ENCODE data around the gene ZFPM1.

The ZFPM1 gene

GRCh38 chr16:88418869-88419268 lies 34.2 kb upstream of the ZFPM1 start:
- Histone ChIP-seq H3K9me3 (ENCODE audit: control insufficient read depth, low read length) (no peaks in the 10 kb centered on the region), H3K36me3 (ENCODE audit: control insufficient read depth, insufficient read depth, low read length) (no peaks in the 10 kb centered on the region), H3K27ac (ENCODE audit: low read depth, low read length, severe bottlenecking) (no peak overlapping the region), H3K4me1 (ENCODE audit: control insufficient read depth, insufficient read depth, low read length, poor library complexity, severe bottlenecking) (no peaks in the 10 kb centered on the region), H3K4me3 (ENCODE audit: extremely low read depth, insufficient read depth, low read length, poor library complexity, severe bottlenecking) (no peak overlapping the region)
- 86 to 92% methylated on average over 17 to 18 of the region's 18 CpGs for WGBS, 2 experiments (ENCODE audit: insufficient coverage in 2 of 2)

- WGBS, 2 experiments (ENCODE audit: insufficient coverage in 2 of 2): 95 to 97% methylated on average over 6 to 9 of the region's 10 CpGs
- no peaks in the 10 kb centered on the region for H3K4me1 ChIP-seq (ENCODE audit: control insufficient read depth, insufficient read depth, low read length, poor library complexity, severe bottlenecking)
Measured at GRCh38 chr16:88419790-88420189, 33.3 kb upstream of the ZFPM1 start.

GRCh38 chr16:88420496-88420895 lies 32.6 kb upstream of the ZFPM1 start:
- Histone ChIP-seq H3K4me3 (ENCODE audit: extremely low read depth, insufficient read depth, low read length, poor library complexity, severe bottlenecking) (no peak overlapping the region), H3K27ac (ENCODE audit: low read depth, low read length, severe bottlenecking) (no peak overlapping the region), H3K36me3 (ENCODE audit: control insufficient read depth, insufficient read depth, low read length) (no peaks in the 10 kb centered on the region), H3K4me1 (ENCODE audit: control insufficient read depth, insufficient read depth, low read length, poor library complexity, severe bottlenecking) (no peaks in the 10 kb centered on the region), H3K9me3 (ENCODE audit: control insufficient read depth, low read length) (no peaks in the 10 kb centered on the region)
- 93 to 96% methylated on average over 12 of the region's 12 CpGs for WGBS, 2 experiments (ENCODE audit: insufficient coverage in 2 of 2)

More at GRCh38 chr16:88419790-88420189, 33.3 kb upstream of the ZFPM1 start:
- Histone ChIP-seq H3K36me3 (ENCODE audit: control insufficient read depth, insufficient read depth, low read length) (no peaks in the 10 kb centered on the region), H3K4me3 (ENCODE audit: extremely low read depth, insufficient read depth, low read length, poor library complexity, severe bottlenecking) (no peak overlapping the region), H3K9me3 (ENCODE audit: control insufficient read depth, low read length) (no peaks in the 10 kb centered on the region), H3K27ac (ENCODE audit: low read depth, low read length, severe bottlenecking) (no peak overlapping the region)

- Histone ChIP-seq H3K36me3 (ENCODE audit: control insufficient read depth, insufficient read depth, low read length) (no peaks in the 10 kb centered on the region), H3K4me1 (ENCODE audit: control insufficient read depth, insufficient read depth, low read length, poor library complexity, severe bottlenecking) (no peaks in the 10 kb centered on the region), H3K9me3 (ENCODE audit: control insufficient read depth, low read length) (no peaks in the 10 kb centered on the region), H3K27ac (ENCODE audit: low read depth, low read length, severe bottlenecking) (no peak overlapping the region), H3K4me3 (ENCODE audit: extremely low read depth, insufficient read depth, low read length, poor library complexity, severe bottlenecking) (no peak overlapping the region)
- WGBS, 2 experiments (ENCODE audit: insufficient coverage in 2 of 2): 89 to 95% methylated on average over 9 to 12 of the region's 14 CpGs
Measured at GRCh38 chr16:88421301-88421700, 31.8 kb upstream of the ZFPM1 start.

DNA sequence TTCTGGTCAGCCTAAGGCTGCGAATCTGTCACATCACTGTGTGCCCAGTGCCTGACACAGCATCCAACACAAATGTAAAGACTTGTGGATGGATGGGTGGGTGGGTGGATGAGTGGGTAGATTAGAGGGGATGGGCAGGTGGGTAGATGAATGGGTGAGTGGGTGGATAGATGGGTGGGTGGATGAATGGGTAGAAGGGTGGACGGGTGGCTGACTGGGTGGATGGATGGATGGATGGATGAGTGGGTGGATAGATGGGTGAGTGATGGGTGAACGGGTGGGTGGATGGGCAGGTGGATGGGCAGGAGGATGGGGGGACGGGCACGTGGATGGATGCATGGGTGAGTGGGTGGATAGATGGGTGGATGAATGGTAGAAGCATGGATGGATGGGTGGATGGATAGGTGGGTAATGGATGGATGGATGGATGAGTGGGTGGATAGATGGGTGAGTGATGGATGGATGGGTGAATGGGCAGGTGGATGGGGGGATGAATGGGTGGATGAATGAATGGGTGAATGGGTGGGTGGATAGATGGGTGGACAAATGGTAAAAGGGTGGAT lies 31.1 kb upstream of the ZFPM1 start:
- 46 to 57% methylated on average over 5 of the region's 5 CpGs for WGBS, 2 experiments (ENCODE audit: insufficient coverage in 2 of 2)
- H3K36me3 ChIP-seq (ENCODE audit: control insufficient read depth, insufficient read depth, low read length): no peaks in the 10 kb centered on the region
- H3K4me1 ChIP-seq (ENCODE audit: control insufficient read depth, insufficient read depth, low read length, poor library complexity, severe bottlenecking): no peaks in the 10 kb centered on the region
- H3K4me3 ChIP-seq (ENCODE audit: extremely low read depth, insufficient read depth, low read length, poor library complexity, severe bottlenecking): no peak overlapping the region
- H3K27ac ChIP-seq (ENCODE audit: low read depth, low read length, severe bottlenecking): no peak overlapping the region
- no peaks in the 10 kb centered on the region for H3K9me3 ChIP-seq (ENCODE audit: control insufficient read depth, low read length)

DNA sequence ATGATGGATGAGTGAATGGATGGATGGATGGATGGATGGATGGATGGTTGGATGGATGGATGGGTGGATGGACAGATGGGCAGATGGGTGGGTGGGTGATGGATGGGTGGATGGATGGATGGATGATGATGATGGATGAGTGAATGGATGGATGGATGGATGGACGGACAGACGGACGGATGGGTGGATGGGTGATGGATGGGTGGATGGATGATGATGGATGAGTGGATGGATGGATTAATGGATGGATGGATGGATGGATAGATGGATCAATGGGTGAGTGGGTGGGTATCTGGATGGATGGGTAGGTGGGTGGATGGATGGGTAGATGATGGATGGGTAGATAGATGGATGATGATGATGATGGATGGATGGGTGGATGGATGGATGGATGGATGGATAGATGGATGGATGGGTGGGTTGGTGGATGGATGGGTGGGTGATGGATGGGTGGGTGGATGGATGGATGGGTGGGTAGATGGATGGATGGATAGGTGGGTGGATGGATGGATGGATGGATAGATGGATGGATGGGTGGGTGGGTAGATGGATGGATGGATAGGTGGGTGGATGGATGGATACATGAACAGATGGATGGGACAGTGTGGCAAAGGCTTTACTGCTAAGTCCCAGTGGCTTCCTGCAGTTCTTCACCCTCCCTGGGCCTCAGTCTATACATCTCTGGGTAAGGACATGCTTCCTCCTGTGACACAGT lies 30.2 kb upstream of the ZFPM1 start:
- Histone ChIP-seq H3K27ac (ENCODE audit: low read depth, low read length, severe bottlenecking) (no peak overlapping the region), H3K4me3 (ENCODE audit: extremely low read depth, insufficient read depth, low read length, poor library complexity, severe bottlenecking) (no peak overlapping the region), H3K4me1 (ENCODE audit: control insufficient read depth, insufficient read depth, low read length, poor library complexity, severe bottlenecking) (no peaks in the 10 kb centered on the region), H3K9me3 (ENCODE audit: control insufficient read depth, low read length) (no peaks in the 10 kb centered on the region), H3K36me3 (ENCODE audit: control insufficient read depth, insufficient read depth, low read length) (no peaks in the 10 kb centered on the region)
- 50 to 51% methylated on average over 3 of the region's 3 CpGs for WGBS, 2 experiments (ENCODE audit: insufficient coverage in 2 of 2)

DNA sequence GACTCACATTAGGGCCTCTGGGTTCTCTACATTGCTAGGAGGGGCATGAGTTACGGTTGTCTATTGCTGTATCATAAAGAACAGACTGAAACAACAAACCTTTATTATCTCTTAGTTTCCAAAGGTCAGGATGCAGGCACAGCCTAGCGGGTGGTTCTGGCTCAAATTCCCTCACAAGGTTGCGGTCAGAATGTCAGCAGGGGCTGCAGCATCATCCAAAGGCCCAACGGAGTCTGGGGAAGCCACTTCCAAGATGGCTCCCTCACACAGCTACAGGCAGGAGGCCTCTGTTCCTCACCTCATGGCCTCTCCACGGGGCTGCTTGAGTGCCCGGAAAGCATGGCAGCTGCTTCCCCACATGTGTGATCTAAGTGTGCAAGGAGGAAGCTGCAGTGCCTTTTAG lies 29.6 kb upstream of the ZFPM1 start:
- Histone ChIP-seq H3K4me3 (ENCODE audit: extremely low read depth, insufficient read depth, low read length, poor library complexity, severe bottlenecking) (no peak overlapping the region), H3K4me1 (ENCODE audit: control insufficient read depth, insufficient read depth, low read length, poor library complexity, severe bottlenecking) (no peaks in the 10 kb centered on the region), H3K27ac (ENCODE audit: low read depth, low read length, severe bottlenecking) (no peak overlapping the region), H3K9me3 (ENCODE audit: control insufficient read depth, low read length) (no peaks in the 10 kb centered on the region), H3K36me3 (ENCODE audit: control insufficient read depth, insufficient read depth, low read length) (no peaks in the 10 kb centered on the region)
- 87 to 94% methylated on average over 4 to 5 of the region's 6 CpGs for WGBS, 2 experiments (ENCODE audit: insufficient coverage in 2 of 2)

- H3K36me3 ChIP-seq (ENCODE audit: control insufficient read depth, insufficient read depth, low read length): no peaks in the 10 kb centered on the region
- no peaks in the 10 kb centered on the region for H3K9me3 ChIP-seq (ENCODE audit: control insufficient read depth, low read length)
- WGBS, 2 experiments (ENCODE audit: insufficient coverage in 2 of 2): 86 to 89% methylated on average over 20 to 23 of the region's 24 CpGs
- no peak overlapping the region for H3K4me3 ChIP-seq (ENCODE audit: extremely low read depth, insufficient read depth, low read length, poor library complexity, severe bottlenecking)
- H3K4me1 ChIP-seq (ENCODE audit: control insufficient read depth, insufficient read depth, low read length, poor library complexity, severe bottlenecking): no peaks in the 10 kb centered on the region
- H3K27ac ChIP-seq (ENCODE audit: low read depth, low read length, severe bottlenecking): no peak overlapping the region
Measured at GRCh38 chr16:88424587-88425235, 28.4 kb upstream of the ZFPM1 start.

- Histone ChIP-seq H3K4me3 (ENCODE audit: extremely low read depth, insufficient read depth, low read length, poor library complexity, severe bottlenecking) (no peak overlapping the region), H3K36me3 (ENCODE audit: control insufficient read depth, insufficient read depth, low read length) (no peaks in the 10 kb centered on the region), H3K4me1 (ENCODE audit: control insufficient read depth, insufficient read depth, low read length, poor library complexity, severe bottlenecking) (peaks cover 2% of the 10 kb centered on the region), H3K9me3 (ENCODE audit: control insufficient read depth, low read length) (no peaks in the 10 kb centered on the region), H3K27ac (ENCODE audit: low read depth, low read length, severe bottlenecking) (no peak overlapping the region)
- 92% methylated on average over 13 of the region's 13 CpGs for WGBS, 2 experiments (ENCODE audit: insufficient coverage in 2 of 2)
Measured at GRCh38 chr16:88426018-88426417, 27.1 kb upstream of the ZFPM1 start.

DNA sequence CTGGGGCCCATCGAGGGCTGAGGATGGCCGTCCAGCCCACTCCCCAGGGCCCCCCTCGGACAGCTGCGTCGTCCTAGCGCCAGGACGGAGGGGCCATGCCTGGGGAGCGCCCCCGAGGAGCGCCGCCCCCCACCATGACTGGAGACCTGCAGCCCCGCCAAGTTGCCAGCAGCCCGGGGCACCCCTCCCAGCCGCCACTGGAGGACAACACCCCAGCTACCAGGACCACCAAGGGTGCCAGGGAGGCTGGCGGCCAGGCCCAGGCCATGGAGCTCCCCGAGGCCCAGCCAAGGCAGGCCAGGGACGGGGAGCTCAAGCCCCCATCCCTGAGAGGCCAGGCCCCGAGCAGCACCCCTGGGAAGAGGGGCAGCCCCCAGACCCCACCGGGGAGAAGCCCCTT lies 25.7 kb upstream of the ZFPM1 start:
- 88 to 91% methylated on average over 15 to 19 of the region's 19 CpGs for WGBS, 2 experiments (ENCODE audit: insufficient coverage in 2 of 2)
- no peak overlapping the region for H3K4me3 ChIP-seq (ENCODE audit: extremely low read depth, insufficient read depth, low read length, poor library complexity, severe bottlenecking)
- no peak overlapping the region for H3K27ac ChIP-seq (ENCODE audit: low read depth, low read length, severe bottlenecking)
- no peaks in the 10 kb centered on the region for H3K9me3 ChIP-seq (ENCODE audit: control insufficient read depth, low read length)
- no peaks in the 10 kb centered on the region for H3K36me3 ChIP-seq (ENCODE audit: control insufficient read depth, insufficient read depth, low read length)
- peaks cover 2% of the 10 kb centered on the region for H3K4me1 ChIP-seq (ENCODE audit: control insufficient read depth, insufficient read depth, low read length, poor library complexity, severe bottlenecking)

DNA sequence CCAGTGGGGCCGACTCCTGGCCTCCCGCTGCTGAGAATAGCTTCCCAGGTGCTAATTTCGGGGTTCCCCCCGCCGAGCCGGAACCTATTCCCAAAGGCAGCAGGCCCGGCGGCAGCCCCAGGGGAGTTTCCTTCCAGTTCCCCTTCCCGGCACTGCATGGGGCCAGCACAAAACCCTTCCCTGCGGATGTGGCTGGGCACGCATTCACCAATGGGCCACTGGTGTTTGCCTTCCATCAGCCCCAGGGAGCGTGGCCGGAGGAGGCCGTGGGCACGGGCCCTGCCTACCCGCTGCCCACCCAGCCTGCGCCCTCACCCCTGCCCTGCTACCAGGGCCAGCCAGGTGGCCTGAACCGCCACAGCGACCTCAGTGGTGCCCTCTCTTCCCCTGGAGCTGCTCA lies 24.9 kb upstream of the ZFPM1 start:
- H3K9me3 ChIP-seq (ENCODE audit: control insufficient read depth, low read length): no peaks in the 10 kb centered on the region
- WGBS, 2 experiments (ENCODE audit: insufficient coverage in 2 of 2): 90 to 93% methylated on average over 17 of the region's 19 CpGs
- no peak overlapping the region for H3K27ac ChIP-seq (ENCODE audit: low read depth, low read length, severe bottlenecking)
- H3K36me3 ChIP-seq (ENCODE audit: control insufficient read depth, insufficient read depth, low read length): no peaks in the 10 kb centered on the region
- H3K4me3 ChIP-seq (ENCODE audit: extremely low read depth, insufficient read depth, low read length, poor library complexity, severe bottlenecking): no peak overlapping the region
- peaks cover 2% of the 10 kb centered on the region for H3K4me1 ChIP-seq (ENCODE audit: control insufficient read depth, insufficient read depth, low read length, poor library complexity, severe bottlenecking)

Data from mesodermal cell (in vitro differentiated cells).